Osteoblast (primary cell): ENCODE measurements around the gene ADGRA3. TPM values are rescaled to one million over a fixed set of nuclear protein-coding genes. Genes with fewer than 3 reads are reported as not detected.
A peak's percentile ranks its signal among the peaks of the same experiment; 100 is the strongest.

ENCODE experiments used
- DNase-seq: peaks from one replicate; pipeline ENCODE4 v3.0.0; 2011; ENCODE audit warnings: low spot score, mixed read lengths; ENCODE audit not compliant: insufficient read length; ENCODE audit errors: missing footprints
- H2AFZ ChIP-seq: 2 replicates; pipeline ENCODE4 v1.6.0; 2011; ENCODE audit warnings: mild to moderate bottlenecking, low read length
- H3K27ac ChIP-seq: 2 replicates; pipeline ENCODE4 v1.5.1; 2011; ENCODE audit warnings: mild to moderate bottlenecking, low read depth, low read length, moderate library complexity
- H3K27me3 ChIP-seq: 2 replicates; pipeline ENCODE4 v1.6.0; 2012; ENCODE audit warnings: mild to moderate bottlenecking, control low read depth, inconsistent platforms, low read length, moderate library complexity; ENCODE audit not compliant: insufficient read depth
- H3K36me3 ChIP-seq: 2 replicates; pipeline ENCODE4 v1.5.1; 2011; ENCODE audit warnings: mild to moderate bottlenecking, low read length, control low read depth, moderate library complexity; ENCODE audit not compliant: insufficient read depth
- H3K4me1 ChIP-seq: 2 replicates; pipeline ENCODE4 v1.5.1; 2011; ENCODE audit warnings: mild to moderate bottlenecking, low read length, control low read depth, moderate library complexity; ENCODE audit not compliant: insufficient read depth
- H3K4me2 ChIP-seq: 2 replicates; pipeline ENCODE4 v1.6.0; 2011; ENCODE audit warnings: mild to moderate bottlenecking, low read length; ENCODE audit not compliant: insufficient read depth
- H3K4me3 ChIP-seq: fragments of 200-600 bp; sonication (generic); 3 replicates; pipeline ENCODE4 v1.5.1; 2012; ENCODE audit warnings: mild to moderate bottlenecking, low read length, inconsistent platforms; ENCODE audit not compliant: insufficient read depth
- H3K79me2 ChIP-seq: 2 replicates; pipeline ENCODE4 v1.6.0; 2012; ENCODE audit warnings: mild to moderate bottlenecking, low read length, control low read depth, inconsistent platforms; ENCODE audit not compliant: insufficient read depth
- H3K9me3 ChIP-seq: 2 replicates; pipeline ENCODE4 v1.5.1; 2011; ENCODE audit warnings: low read depth, low read length, control low read depth
- H4K20me1 ChIP-seq: 2 replicates; pipeline ENCODE4 v1.6.0; 2012; ENCODE audit warnings: mild to moderate bottlenecking, low read length, control low read depth; ENCODE audit not compliant: insufficient read depth
- CTCF ChIP-seq: IDR thresholded peaks from 2 replicates; pipeline ENCODE4 v1.5.1; 2011; ENCODE audit warnings: mild to moderate bottlenecking, low read depth, low read length, moderate library complexity; ENCODE audit errors: extremely low read depth
- total RNA-seq: library from RNA; depleted of rRNA; stranded (reverse); fragments of >200 nt; gene quantifications from 2 replicates; pipeline ENCODE4 v1.2.3, GENCODE V29; 2012

ADGRA3 gene
- total RNA-seq, 1 donor: 25.3 TPM

DNA sequence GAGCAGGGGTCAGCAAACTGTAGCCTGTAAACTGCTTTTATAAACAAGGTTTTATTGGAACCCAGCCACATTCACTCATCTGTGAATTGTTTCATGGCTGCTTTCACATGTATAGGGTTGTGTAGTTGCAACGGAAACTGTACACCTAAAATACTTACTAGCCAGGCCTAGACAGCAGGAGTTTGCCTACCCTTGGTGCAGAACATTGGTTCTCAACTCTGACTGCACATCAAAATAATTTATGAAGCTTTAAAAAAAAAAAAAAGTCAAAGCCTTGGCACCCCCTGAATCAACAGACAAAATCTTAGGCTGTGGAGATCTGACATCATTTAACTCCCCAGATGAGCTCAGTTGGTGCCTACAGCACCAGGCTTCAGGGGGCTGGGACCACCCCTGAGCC, 27.8 kb downstream of the ADGRA3 start:
- no peak for DNase-seq
- H3K36me3 ChIP-seq: no peaks in the 10 kb centered on the region
- TF ChIP-seq CTCF: no peak
- no peaks in the 10 kb centered on the region for H4K20me1 ChIP-seq
- peaks cover 6% of the 10 kb centered on the region for H3K79me2 ChIP-seq
- no peak overlapping the region for H3K4me3 ChIP-seq
- H3K9me3 ChIP-seq: no peaks in the 10 kb centered on the region
- H3K4me1 ChIP-seq: peaks cover 17% of the 10 kb centered on the region
- no peak overlapping the region for H3K27ac ChIP-seq
- H3K4me2 ChIP-seq: no peak overlapping the region
- H3K27me3 ChIP-seq: no peaks in the 10 kb centered on the region
- H2AFZ ChIP-seq: no peak overlapping the region

GRCh38 chr4:22487328-22487727, 28.5 kb downstream of the ADGRA3 start:
- Histone ChIP-seq H3K9me3 (no peaks in the 10 kb centered on the region), H3K4me2 (no peak overlapping the region), H3K4me3 (no peak overlapping the region), H3K79me2 (peaks cover 4% of the 10 kb centered on the region), H3K36me3 (no peaks in the 10 kb centered on the region), H3K4me1 (peaks cover 22% of the 10 kb centered on the region), H2AFZ (no peak overlapping the region), H3K27me3 (no peaks in the 10 kb centered on the region), H3K27ac (no peak overlapping the region), H4K20me1 (no peaks in the 10 kb centered on the region)
- DNase-seq: no peak
- no peak for TF ChIP-seq CTCF

DNA sequence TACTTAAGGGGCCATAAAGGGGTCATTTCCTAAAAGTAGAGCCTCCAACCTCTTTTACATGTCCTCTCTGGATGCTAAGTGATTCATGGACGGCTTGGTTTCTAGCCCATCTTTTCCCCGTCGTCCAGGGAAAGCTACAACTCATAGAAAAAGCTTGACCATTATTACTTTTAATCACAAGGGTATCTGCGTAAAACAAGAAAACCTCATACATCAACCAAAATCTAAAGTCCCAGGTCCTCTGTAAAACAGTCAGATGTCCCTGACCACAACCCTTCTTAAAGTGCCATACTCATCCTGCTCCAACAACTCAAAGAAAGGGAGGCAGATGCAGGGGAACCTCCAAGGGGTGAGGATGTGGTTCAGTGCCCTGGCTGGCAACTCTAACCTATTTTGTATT, 29.6 kb downstream of the ADGRA3 start:
- H2AFZ ChIP-seq: no peak overlapping the region
- no peak for TF ChIP-seq CTCF

GRCh38 chr4:22485737-22486136, 30.1 kb downstream of the ADGRA3 start:
- Histone ChIP-seq H3K4me3 (no peak overlapping the region), H3K9me3 (no peaks in the 10 kb centered on the region), H3K4me2 (peak overlapping the region; percentile 17), H3K27ac (no peak overlapping the region), H4K20me1 (no peaks in the 10 kb centered on the region), H3K79me2 (peaks cover 4% of the 10 kb centered on the region), H3K36me3 (no peaks in the 10 kb centered on the region), H3K4me1 (peaks cover 22% of the 10 kb centered on the region), H2AFZ (no peak overlapping the region), H3K27me3 (no peaks in the 10 kb centered on the region)
- DNase-seq: peak; percentile 85
- TF ChIP-seq CTCF: no peak

More for the DNA sequence above, 29.6 kb downstream of the ADGRA3 start:
- Histone ChIP-seq H3K36me3 (no peaks in the 10 kb centered on the region), H3K4me3 (no peak overlapping the region), H4K20me1 (no peaks in the 10 kb centered on the region), H3K27me3 (no peaks in the 10 kb centered on the region), H3K27ac (no peak overlapping the region), H3K79me2 (peaks cover 4% of the 10 kb centered on the region), H3K9me3 (no peaks in the 10 kb centered on the region), H3K4me1 (peaks cover 22% of the 10 kb centered on the region), H3K4me2 (no peak overlapping the region)
- no peak for DNase-seq
